Trophoblast cell (in vitro differentiated cells and primary cell): ENCODE data around the gene ST7.

Source experiments
- DNase-seq, 2 donors: peaks; one replicate each; pipeline ENCODE4 v3.0.0-alpha.2; 2016
- H2AFZ ChIP-seq: 2 replicates; pipeline ENCODE4 v1.6.1; 2013; ENCODE audit warnings: low read length, moderate library complexity, mild to moderate bottlenecking; ENCODE audit not compliant: insufficient read depth, poor library complexity
- H2AK5ac ChIP-seq: 2 replicates; pipeline ENCODE4 v1.6.1; 2013; ENCODE audit warnings: mild to moderate bottlenecking, low read length
- H2BK120ac ChIP-seq: 2 replicates; pipeline ENCODE4 v1.6.1; 2013; ENCODE audit warnings: low read length, mild to moderate bottlenecking, moderate library complexity; ENCODE audit not compliant: insufficient read depth, poor library complexity
- H2BK12ac ChIP-seq: 2 replicates; pipeline ENCODE4 v1.6.1; 2013; ENCODE audit warnings: mild to moderate bottlenecking, low read length, moderate library complexity
- H2BK5ac ChIP-seq: 2 replicates; pipeline ENCODE4 v1.6.1; 2013; ENCODE audit warnings: low read length, low read depth, moderate library complexity, mild to moderate bottlenecking; ENCODE audit not compliant: poor library complexity
- H3K14ac ChIP-seq: 2 replicates; pipeline ENCODE4 v1.6.1; 2013; ENCODE audit warnings: mild to moderate bottlenecking, low read length
- H3K18ac ChIP-seq: 2 replicates; pipeline ENCODE4 v1.6.1; 2013; ENCODE audit warnings: mild to moderate bottlenecking, low read length
- H3K23ac ChIP-seq: 2 replicates; pipeline ENCODE4 v1.6.1; 2013; ENCODE audit warnings: low read length
- H3K27ac ChIP-seq: 2 replicates; pipeline ENCODE4 v1.5.1; 2013; ENCODE audit warnings: low read depth, mild to moderate bottlenecking, inconsistent platforms, low read length, moderate library complexity
- H3K27me3 ChIP-seq: 2 replicates; pipeline ENCODE4 v1.6.1; 2013; ENCODE audit warnings: inconsistent platforms, mild to moderate bottlenecking, low read length, moderate library complexity; ENCODE audit not compliant: insufficient read depth
- H3K36me3 ChIP-seq, 2 experiments: 1 replicate in 1 of 2; 2 replicates in 1 of 2; pipeline ENCODE4 v1.6.1; 2013; ENCODE audit warnings: low read length in 2 of 2, mild to moderate bottlenecking in 2 of 2, moderate library complexity in 1 of 2; ENCODE audit not compliant: insufficient read depth in 2 of 2, control insufficient read depth in 1 of 2
- H3K4ac ChIP-seq: 2 replicates; pipeline ENCODE4 v1.6.1; 2013; ENCODE audit warnings: low read depth, mild to moderate bottlenecking, low read length, moderate library complexity
- H3K4me1 ChIP-seq, 2 experiments: 1 replicate in 1 of 2; 2 replicates in 1 of 2; pipeline ENCODE4 v1.6.1; 2013; ENCODE audit warnings: low read length in 2 of 2, mild to moderate bottlenecking in 2 of 2, moderate library complexity in 1 of 2; ENCODE audit not compliant: insufficient read depth in 2 of 2, control insufficient read depth in 1 of 2
- H3K4me2 ChIP-seq: 2 replicates; pipeline ENCODE4 v1.6.1; 2013; ENCODE audit warnings: inconsistent platforms, mild to moderate bottlenecking, low read length, moderate library complexity
- H3K4me3 ChIP-seq: 2 replicates; pipeline ENCODE4 v1.5.1; 2013; ENCODE audit warnings: mild to moderate bottlenecking, low read depth, low read length, inconsistent platforms
- H3K79me1 ChIP-seq: one replicate; pipeline ENCODE4 v1.6.1; 2013; ENCODE audit warnings: low read length
- H3K79me2 ChIP-seq: 2 replicates; pipeline ENCODE4 v1.6.1; 2013; ENCODE audit warnings: low read length, mild to moderate bottlenecking; ENCODE audit not compliant: control insufficient read depth, insufficient read depth, poor library complexity
- H3K9ac ChIP-seq: 2 replicates; pipeline ENCODE4 v1.6.1; 2013; ENCODE audit warnings: mild to moderate bottlenecking, low read length
- H3K9me3 ChIP-seq: 2 replicates; pipeline ENCODE4 v1.6.1; 2013; ENCODE audit warnings: low read depth, mild to moderate bottlenecking, control low read depth, inconsistent platforms, low read length; ENCODE audit not compliant: insufficient read depth
- H4K12ac ChIP-seq: 2 replicates; pipeline ENCODE4 v1.6.1; 2013; ENCODE audit warnings: low read depth, mild to moderate bottlenecking, low read length, moderate library complexity
- H4K8ac ChIP-seq: 2 replicates; pipeline ENCODE4 v1.6.1; 2013; ENCODE audit warnings: low read depth, mild to moderate bottlenecking, low read length, moderate library complexity
- H4K91ac ChIP-seq: one replicate; pipeline ENCODE4 v1.6.1; 2013; ENCODE audit warnings: low read depth, mild to moderate bottlenecking, low read length, moderate library complexity
- WGBS: extraction: QIAGEN DNeasy Blood & Tissue Kit; methylation state at CpG from one replicate; pipeline ENCODE4 v1.1.7; 2013; ENCODE audit warnings: missing lambda C conversion rate; ENCODE audit not compliant: insufficient read length, insufficient coverage; ENCODE audit errors: extremely low coverage; 5-methylcytosine and 5-hydroxymethylcytosine counted together

Gene ST7

DNA sequence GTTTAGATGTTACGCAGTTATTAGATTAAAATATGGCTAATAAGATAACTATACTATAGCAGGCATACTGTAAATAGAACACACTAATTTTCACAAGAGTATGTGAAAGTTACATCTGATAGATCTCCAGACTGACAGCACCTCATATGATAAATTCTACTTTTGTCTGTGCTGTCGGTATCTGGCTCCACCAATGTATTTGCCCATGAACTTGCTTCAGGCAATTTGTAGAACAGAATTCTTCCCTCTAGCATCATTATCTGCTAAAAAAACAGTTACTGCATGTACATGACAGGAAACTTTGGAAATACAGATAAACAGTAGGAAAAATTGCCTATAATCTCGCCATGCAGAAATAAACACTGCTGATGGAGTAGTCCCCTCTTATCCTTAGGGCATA lies 231.8 kb downstream of the ST7 start:
- H4K12ac ChIP-seq: no peak overlapping the region
- no peak overlapping the region for H4K91ac ChIP-seq
- no peaks in the 10 kb centered on the region for H3K79me2 ChIP-seq
- H2AK5ac ChIP-seq: no peak overlapping the region
- H3K23ac ChIP-seq: no peak overlapping the region
- no peak overlapping the region for H3K4me3 ChIP-seq
- H3K27me3 ChIP-seq: no peaks in the 10 kb centered on the region
- no peak overlapping the region for H3K4me2 ChIP-seq
- DNase-seq: no peak
- no CpG with 5 or more reads among the region's 3 CpGs for WGBS
- peaks cover 0 to 2% of the 10 kb centered on the region in 2 experiments for H3K36me3 ChIP-seq
- H3K18ac ChIP-seq: no peak overlapping the region
- H3K4me1 ChIP-seq: no peaks in the 10 kb centered on the region
- no peak overlapping the region for H4K8ac ChIP-seq
- H2BK12ac ChIP-seq: no peak overlapping the region
- H3K27ac ChIP-seq: no peak overlapping the region
- H2BK120ac ChIP-seq: no peak overlapping the region
- H3K4ac ChIP-seq: no peak overlapping the region
- no peaks in the 10 kb centered on the region for H3K9me3 ChIP-seq
- no peak overlapping the region for H2AFZ ChIP-seq
- H3K79me1 ChIP-seq: no peaks in the 10 kb centered on the region
- no peak overlapping the region for H3K14ac ChIP-seq
- no peak overlapping the region for H3K9ac ChIP-seq
- H2BK5ac ChIP-seq: no peak overlapping the region

DNA sequence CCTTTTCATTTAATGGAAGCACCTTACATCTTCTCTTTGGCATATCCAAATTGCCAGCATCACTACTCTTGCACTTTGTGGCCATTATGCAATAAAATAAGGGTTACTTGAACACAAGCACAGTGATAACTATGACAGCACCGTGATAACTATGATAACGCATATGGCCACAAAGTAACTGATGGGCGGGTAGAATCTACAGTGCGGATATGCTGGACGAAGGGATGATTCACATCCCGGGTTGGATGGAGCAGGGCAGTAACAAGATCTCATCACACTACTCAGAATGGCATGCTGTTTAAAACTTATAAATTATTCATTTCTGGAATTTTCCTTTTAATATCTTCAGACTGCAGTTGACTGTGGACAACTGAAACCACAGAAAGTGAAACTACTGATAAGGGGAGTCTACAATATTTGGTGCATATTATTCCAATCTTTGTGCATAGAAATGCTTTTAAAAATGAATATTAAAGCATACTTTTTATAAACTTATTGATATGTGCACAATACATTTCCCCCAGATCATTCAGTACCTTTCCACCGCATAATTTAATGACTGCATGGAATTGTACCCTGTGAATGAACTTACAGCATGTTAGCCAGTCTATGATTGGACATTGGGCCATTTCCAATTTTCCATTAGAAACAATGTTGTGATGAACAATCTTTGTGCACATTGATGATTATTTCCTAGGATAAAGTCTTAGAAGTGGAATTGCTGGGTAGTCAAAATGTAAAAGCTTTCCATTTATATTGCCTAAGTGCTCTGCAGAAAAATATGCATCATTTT lies 233.1 kb downstream of the ST7 start:
- no peak overlapping the region for H3K18ac ChIP-seq
- no peak overlapping the region for H3K4me2 ChIP-seq
- no peak overlapping the region for H2AK5ac ChIP-seq
- H3K36me3 ChIP-seq: peaks cover 0 to 2% of the 10 kb centered on the region in 2 experiments
- no peaks in the 10 kb centered on the region for H3K79me2 ChIP-seq
- H3K79me1 ChIP-seq: no peaks in the 10 kb centered on the region
- H4K8ac ChIP-seq: no peak overlapping the region
- no peak overlapping the region for H3K4ac ChIP-seq
- H3K9ac ChIP-seq: no peak overlapping the region
- no peak overlapping the region for H3K27ac ChIP-seq
- no peak overlapping the region for H4K91ac ChIP-seq
- no peak overlapping the region for H2BK12ac ChIP-seq
- DNase-seq: no peak
- H3K14ac ChIP-seq: no peak overlapping the region
- no peak overlapping the region for H2BK5ac ChIP-seq
- no peaks in the 10 kb centered on the region for H3K27me3 ChIP-seq
- H3K9me3 ChIP-seq: no peaks in the 10 kb centered on the region
- no peak overlapping the region for H3K4me3 ChIP-seq
- H3K4me1 ChIP-seq: no peaks in the 10 kb centered on the region
- H3K23ac ChIP-seq: no peak overlapping the region
- H4K12ac ChIP-seq: no peak overlapping the region
- H2BK120ac ChIP-seq: no peak overlapping the region
- no CpG with 5 or more reads among the region's 7 CpGs for WGBS
- H2AFZ ChIP-seq: no peak overlapping the region

DNA sequence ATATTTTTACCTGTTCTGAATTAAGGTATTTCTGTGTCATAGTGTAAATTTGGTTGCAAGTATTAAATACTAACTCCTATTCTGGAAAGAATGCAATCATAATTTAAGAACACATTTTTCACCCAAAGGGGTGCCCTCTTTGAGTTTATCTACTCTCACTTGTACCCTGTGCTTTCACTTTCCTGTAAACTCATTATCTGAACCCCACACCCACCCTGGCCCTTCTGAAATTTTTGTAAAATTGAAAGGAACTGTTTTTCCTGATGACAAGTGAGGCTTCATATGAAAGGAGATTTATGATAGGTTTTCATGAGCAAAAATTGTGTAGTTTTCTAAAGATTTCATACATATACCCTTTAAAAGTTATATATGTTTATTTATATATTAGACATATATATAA lies 235.1 kb downstream of the ST7 start:
- Histone ChIP-seq H3K18ac (no peak overlapping the region), H3K4me1 (no peaks in the 10 kb centered on the region), H3K79me2 (no peaks in the 10 kb centered on the region), H4K8ac (no peak overlapping the region), H3K23ac (no peak overlapping the region), H2BK5ac (no peak overlapping the region), H3K4me2 (no peak overlapping the region), H2AK5ac (no peak overlapping the region), H3K9me3 (no peaks in the 10 kb centered on the region), H3K14ac (no peak overlapping the region), H2BK12ac (no peak overlapping the region), H3K4me3 (no peak overlapping the region), H3K9ac (no peak overlapping the region), H3K4ac (no peak overlapping the region), H4K12ac (no peak overlapping the region), H3K27me3 (no peaks in the 10 kb centered on the region), H3K36me3 (peaks cover 0 to 2% of the 10 kb centered on the region in 2 experiments), H2BK120ac (no peak overlapping the region), H4K91ac (no peak overlapping the region), H3K27ac (no peak overlapping the region), H2AFZ (no peak overlapping the region), H3K79me1 (no peaks in the 10 kb centered on the region)
- no peak for DNase-seq

DNA sequence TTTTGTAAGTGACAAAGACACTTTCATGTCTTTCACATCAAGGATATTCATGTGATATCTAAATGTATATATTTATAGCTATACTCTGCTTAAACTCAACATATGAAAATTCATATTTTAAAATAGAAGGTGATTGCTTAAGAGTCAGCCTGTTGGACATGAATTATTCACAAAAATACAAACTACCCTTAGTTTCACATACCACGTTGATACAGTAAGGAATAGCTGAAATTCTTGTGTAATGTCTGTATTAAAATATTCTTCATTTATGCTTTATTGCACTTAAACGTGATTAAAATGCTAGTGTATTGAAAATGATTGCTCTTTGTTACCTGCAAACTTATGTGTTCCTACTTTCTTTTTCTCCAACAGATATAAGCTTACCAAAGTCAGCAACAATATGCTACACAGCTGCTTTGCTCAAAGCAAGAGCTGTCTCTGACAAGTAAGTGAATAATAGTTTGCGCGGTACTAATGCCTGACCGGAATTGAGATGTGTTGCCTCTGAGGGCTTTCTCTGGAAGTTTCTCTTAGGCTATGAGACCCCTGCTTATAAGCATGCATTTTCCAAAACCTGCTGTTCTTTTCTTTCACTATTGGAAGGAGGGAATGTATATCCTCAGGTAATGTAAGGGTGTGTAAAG lies 235.8 kb downstream of the ST7 start:
- H4K8ac ChIP-seq: no peak overlapping the region
- no peak overlapping the region for H2BK5ac ChIP-seq
- no peak overlapping the region for H2BK12ac ChIP-seq
- H3K4me1 ChIP-seq: no peaks in the 10 kb centered on the region
- no peaks in the 10 kb centered on the region for H3K9me3 ChIP-seq
- no peak overlapping the region for H2AK5ac ChIP-seq
- H3K14ac ChIP-seq: no peak overlapping the region
- no peak overlapping the region for H2AFZ ChIP-seq
- DNase-seq: peak in 1 of 2 donors; percentile 32
- H4K91ac ChIP-seq: no peak overlapping the region
- no peak overlapping the region for H3K9ac ChIP-seq
- no peaks in the 10 kb centered on the region for H3K79me2 ChIP-seq
- H3K36me3 ChIP-seq: peaks cover 0 to 2% of the 10 kb centered on the region in 2 experiments
- H3K23ac ChIP-seq: no peak overlapping the region
- no peak overlapping the region for H3K4me3 ChIP-seq
- H3K27me3 ChIP-seq: no peaks in the 10 kb centered on the region
- no peaks in the 10 kb centered on the region for H3K79me1 ChIP-seq
- H4K12ac ChIP-seq: no peak overlapping the region
- H3K18ac ChIP-seq: no peak overlapping the region
- no peak overlapping the region for H2BK120ac ChIP-seq
- H3K4me2 ChIP-seq: no peak overlapping the region
- no peak overlapping the region for H3K27ac ChIP-seq
- no peak overlapping the region for H3K4ac ChIP-seq
- no CpG with 5 or more reads among the region's 5 CpGs for WGBS
